NOMO-1 treated with DMSO at 0.1 percent for 48 hours (cell line): ENCODE measurements around the gene PDE4A.
"Not testable (repeated sequence)": the region's sequence is repeated elsewhere in the genome, so short reads cannot be mapped to it uniquely, and the experiment has no call there.

Source experiments
- DNase-seq: peaks from one replicate; lab custom pipeline; 2025; ENCODE audit not compliant: unreplicated experiment; lab: John Stamatoyannopoulos, UW

PDE4A gene

DNA sequence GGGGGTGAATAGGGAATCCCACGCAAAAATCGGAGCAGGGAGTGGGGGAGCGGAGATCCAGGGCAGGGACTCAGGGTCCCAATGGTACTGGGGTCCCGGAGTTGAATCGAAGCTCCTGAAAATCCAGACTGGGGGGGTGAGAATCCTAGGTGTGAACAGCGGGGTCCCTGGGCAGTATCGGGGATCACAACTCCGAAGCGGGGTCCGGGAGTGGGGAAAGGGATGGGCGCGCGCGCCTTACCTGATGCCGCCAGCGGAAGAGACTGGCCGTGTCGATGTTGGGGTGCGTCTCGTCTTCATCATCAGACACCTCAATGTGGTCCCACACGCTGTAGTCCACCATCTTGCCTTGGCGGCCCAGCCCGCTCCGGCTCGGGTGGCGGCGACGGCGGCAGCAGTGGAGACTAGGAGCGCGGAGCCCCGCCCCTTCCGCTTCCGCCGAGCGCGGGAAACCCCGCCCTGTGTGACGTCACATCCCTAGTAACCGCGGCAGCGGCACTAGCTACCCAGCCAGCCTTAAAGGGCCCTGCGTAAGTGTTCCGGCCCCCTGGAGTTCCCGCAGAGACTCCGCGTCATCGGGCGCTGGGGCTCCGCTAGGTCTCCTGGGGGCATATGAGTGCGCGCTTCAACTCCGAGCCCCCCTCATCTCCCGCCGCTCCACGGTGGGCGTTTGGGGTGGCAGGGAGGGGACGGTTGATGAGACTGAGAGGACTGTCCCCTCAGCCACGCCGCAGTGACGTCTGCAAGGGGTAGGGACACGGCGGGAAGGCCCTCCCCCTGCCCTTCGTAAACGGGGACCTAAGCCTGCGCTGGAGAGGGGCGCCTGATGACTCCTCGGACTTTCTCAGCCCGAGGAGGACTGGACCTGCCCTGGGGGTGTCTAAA lies 17.0 kb upstream of the PDE4A start, which contains the start of gene CDC37:
Gene CDC37, minus strand, starts transcription at position 406 of the 885 bp plus-strand sequence. Its CDS starts 63 bp downstream, at position 343.
- DNase-seq: peak; percentile 94

- no peak for DNase-seq
Measured at GRCh38 chr19:10404888-10405820, 15.2 kb upstream of the PDE4A start.

- no peak for DNase-seq
Measured at GRCh38 chr19:10406191-10406590, 14.1 kb upstream of the PDE4A start.

DNA sequence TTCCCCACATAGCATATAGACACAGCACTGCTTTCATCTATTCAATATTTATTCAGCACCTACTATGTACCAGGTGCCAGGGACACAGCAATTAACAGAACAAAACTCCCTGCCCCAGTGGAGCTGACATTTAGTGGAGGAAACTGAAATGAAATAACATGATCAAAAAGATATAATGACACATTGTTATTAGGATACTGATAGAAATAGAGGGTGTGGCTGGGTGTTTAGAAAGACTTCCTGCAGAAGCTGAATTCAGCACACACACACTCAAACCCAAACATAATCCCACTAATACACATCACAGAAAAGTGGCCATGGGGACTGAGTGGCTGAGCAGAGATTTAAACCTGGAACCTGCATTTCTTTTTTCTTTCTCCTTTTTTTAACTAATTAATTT lies 13.2 kb upstream of the PDE4A start:
- no peak for DNase-seq

GRCh38 chr19:10408511-10409283 lies 11.6 kb upstream of the PDE4A start:
- peak; percentile 77 for DNase-seq

DNA sequence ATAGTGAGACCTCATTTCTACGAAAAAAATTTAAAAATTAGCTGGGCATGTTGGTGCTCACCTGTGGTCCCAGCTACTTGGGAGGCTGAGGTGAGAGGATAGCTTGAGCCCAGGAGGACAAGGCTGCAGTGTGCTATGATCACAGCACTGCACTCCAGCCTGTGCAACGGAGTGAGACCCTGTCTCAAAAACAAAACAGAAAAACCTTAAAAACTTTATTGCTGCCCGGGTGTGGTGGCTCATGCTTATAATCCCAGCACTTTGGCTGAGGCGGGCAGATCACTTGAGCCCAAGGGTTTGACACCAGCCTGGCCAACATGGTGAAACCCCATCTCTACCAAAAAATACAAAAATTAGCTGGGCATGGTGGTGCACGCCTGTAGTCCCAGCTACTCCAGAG lies 9.1 kb upstream of the PDE4A start:
- DNase-seq: not testable (repeated sequence)

GRCh38 chr19:10412257-10412977 lies 7.9 kb upstream of the PDE4A start:
- peak; percentile 30 for DNase-seq

DNA sequence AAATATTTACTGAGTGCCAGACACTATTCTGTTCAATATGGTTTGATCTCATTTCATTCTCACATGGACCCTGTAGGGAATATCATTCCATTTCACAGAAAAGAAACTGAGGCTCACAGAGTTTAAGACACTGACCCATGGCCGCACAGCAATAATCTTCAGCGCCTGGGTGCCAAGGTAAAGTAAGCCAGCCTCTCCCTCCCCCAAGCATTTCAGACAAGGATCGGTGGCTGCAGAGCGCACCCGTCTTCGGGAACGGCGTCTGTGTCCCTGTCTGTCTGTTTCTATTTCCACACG lies 4.3 kb upstream of the PDE4A start:
- DNase-seq: no peak

GRCh38 chr19:10416380-10417257 lies 3.7 kb upstream of the PDE4A start:
- DNase-seq: peak; percentile 87

DNA sequence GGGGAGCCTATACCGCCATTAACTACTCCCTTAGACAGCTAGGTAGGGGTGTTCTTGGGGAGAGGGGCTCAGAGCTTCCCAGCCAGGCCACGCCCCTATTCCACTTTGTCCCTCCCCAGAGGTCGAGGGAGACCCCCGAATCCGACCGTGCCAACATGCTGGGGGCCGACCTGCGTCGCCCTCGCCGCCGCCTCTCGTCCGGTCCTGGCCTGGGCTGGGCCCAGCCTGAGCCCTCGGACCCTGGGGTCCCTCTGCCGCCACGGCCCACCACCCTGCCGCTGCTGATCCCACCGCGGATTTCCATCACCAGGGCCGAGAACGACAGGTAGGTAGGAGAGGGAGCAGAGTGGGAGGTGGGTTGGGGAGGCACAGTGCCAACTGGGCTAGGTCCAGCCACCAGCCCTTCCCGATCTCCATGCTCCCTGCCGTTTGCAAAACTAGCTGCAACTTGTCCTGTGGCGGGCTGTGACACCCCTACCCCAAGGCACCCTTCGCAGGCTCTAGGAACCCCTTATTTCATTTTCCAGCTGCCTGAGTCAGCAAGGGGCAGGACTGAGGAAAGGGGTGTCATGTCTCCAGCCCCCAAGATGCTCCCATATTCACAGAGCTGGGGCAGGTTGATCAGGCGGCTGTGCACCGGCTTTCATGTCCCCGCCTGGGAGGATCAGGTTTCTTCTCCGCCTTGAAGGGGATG lies 2.6 kb upstream of the PDE4A start:
- DNase-seq: no peak

- DNase-seq: no peak
Measured at GRCh38 chr19:10418235-10418484, 2.2 kb upstream of the PDE4A start.

DNA sequence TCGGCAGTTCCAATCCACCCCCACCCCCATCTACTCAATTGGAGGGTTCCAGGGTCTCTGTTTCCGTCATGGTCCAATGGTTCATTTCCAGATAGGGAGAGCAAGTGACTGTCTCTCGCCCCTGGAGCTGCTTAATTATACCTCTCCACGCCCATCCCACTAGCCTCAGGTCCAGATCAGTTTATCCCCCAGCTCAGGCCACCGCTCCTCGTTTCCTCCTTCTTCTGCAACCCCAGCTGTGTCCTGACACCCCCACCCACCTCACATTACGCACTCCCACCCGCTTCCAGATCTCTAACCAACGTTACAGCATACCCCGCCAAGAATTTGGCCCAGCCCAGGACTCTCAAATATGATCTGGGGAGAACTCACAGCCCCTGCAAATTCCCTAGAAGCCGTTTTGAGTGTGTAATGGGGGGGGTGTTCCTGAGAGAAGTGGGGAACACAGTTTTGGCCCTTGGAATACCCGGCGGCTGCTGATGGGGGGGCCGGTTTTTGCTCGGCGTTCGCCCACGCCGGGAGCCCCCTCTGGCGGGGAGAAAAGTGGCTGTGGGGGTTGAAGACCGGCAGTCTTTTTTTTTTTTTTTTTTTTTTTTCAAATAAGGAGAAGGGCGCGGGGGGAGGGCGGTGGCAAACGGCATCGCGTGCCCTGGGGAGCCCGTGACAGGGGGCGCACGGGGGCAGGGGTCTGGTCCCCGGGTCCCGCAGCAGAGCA lies 1.7 kb upstream of the PDE4A start:
- DNase-seq: no peak

DNA sequence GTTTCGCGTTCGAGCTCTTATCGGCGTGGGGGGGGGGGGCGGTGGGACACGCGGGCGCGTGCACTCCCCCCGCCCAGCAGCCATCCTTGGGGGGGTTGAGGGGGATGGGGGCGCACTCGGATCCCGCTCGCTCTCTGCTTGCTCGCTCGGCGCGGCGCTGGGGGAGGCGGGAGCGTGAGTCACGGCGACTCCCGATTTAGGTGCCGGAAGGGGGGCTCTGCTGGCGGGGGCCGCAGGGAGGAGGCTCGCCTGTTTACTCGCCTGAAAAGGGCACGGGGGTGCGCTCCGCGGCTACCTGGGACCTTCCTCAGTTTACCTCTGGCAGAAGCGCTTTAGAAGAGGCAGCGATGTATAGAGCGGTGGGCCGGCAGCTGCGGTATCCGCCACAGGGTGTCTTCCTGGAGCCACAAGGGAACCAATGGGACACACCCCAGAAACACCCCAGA lies 1.1 kb upstream of the PDE4A start:
- no peak for DNase-seq

GRCh38 chr19:10419646-10420443 lies 493 bp upstream of the PDE4A start:
- no peak for DNase-seq

DNA sequence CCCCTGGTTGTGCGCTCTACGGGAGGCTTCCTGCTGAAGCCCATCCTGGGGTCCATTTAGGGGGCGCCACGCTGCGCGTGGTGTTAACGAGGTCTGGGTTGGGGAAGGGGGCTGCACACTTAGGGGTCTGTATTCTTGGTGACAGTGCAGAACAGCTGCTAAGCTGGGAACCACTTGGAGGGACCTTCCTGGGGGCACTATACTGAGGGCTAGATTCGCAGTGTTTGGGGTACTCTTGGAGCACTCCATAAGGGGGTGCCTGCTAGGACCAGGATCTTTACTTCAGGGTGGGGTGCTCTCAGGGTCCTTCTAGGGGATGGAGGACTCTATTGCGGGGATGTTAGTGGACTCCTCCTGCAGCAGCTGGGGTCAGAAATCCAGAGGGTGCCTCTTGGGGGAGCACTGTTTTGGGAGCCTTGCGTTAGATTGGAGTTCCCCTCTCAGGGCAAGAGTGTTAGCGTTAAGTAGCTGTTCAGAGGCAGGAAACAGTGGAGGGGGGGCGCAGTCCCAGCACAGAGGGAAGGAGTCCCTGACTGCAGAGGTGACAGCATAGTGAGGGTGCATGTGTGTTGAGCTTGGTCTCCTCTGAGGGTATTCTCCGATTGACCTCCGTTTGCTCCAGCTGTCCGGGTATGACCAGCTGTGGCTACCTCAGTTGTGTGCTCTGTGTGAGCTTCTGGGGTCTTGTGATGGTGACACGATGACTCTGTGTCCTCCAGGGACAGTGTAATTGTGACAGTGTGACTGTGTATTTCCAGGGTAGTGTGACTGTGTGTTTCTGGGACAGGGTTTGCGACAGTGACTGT lies 1.1 kb downstream of the PDE4A start:
- DNase-seq: no peak

GRCh38 chr19:10422046-10422461 lies 1.7 kb downstream of the PDE4A start:
- no peak for DNase-seq

DNA sequence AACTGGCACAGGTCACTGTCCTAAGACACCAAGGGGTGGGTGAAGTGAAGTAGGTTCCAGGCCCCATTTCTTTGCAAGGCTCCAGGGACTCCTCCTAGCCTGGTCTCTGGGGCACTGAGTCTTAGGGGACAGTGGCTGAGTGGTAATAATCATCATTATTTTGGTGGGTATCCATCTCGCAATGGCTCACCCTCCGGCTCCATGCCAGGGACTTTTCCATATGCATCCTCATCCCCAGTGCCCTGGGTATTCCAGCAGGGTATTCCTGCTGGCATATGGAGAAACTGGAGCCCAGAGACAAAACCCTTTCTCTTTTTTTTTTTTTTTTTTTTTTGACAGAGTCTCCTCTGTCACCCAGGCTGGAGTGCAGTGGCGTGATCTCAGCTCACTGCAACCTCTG lies 2.5 kb downstream of the PDE4A start:
- DNase-seq: no peak
